ENCODE results near the gene KCNQ2. TPM values are rescaled to one million over a fixed set of nuclear protein-coding genes. Genes with fewer than 3 reads are reported as not detected.

The KCNQ2 gene
- total and polyA plus RNA-seq, 8 donors, result 0.03 to 2.2 (median 0.25) TPM; not detected in 5

DNA sequence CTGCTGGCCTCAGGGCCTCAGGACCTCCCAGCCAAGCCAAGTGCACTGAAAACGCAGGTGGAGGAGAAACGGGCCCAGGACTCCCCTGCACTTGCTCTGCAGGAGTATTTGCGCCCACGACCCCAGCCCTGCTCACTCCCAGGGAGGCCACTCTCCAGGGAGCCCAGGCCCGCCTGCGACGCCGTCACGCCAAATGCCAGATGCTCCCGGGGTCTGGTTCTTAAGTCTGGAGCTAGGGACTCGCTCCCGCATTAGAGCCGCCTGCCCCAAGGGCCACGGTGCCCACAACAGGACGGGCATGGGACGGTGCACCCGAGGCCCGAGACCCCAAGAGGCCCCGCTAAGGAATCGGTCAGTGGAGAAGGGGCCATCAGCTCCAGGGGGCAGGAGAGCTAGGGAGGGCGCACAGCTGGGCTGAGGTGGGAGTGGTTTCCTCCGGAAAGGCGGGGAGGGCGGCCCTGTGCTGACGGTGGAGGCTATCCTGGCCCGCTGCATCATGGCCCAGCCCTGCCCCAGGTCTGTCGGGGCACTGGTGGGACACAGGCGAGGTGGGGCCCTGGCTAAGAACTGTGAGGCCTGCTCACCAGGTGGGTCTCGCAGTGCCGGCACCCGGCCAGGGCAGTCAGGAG lies 67.2 kb downstream of the KCNQ2 start:
- 72 to 81% (median 73%) methylated on average over 30 to 31 of the region's 31 CpGs for WGBS, 5 donors
- no peak for DNase-seq
- Histone ChIP-seq H3K4me3 (no peak overlapping the region), H3K27me3 (peaks cover 0 to 77% (median 16%) of the 10 kb centered on the region in 3 donors), H3K9me3 (no peaks in the 10 kb centered on the region), H3K36me3 (no peaks in the 10 kb centered on the region), H3K4me1 (no peaks in the 10 kb centered on the region), H3K27ac (no peak overlapping the region)
- intact Hi-C loops (cut with DNase I; ENCODE audit: low total_unique reads), result no loop called here
- no peak for TF ChIP-seq EP300 (IDR thresholded peaks at IDR 0.05)
- TF ChIP-seq, protein P1, sequence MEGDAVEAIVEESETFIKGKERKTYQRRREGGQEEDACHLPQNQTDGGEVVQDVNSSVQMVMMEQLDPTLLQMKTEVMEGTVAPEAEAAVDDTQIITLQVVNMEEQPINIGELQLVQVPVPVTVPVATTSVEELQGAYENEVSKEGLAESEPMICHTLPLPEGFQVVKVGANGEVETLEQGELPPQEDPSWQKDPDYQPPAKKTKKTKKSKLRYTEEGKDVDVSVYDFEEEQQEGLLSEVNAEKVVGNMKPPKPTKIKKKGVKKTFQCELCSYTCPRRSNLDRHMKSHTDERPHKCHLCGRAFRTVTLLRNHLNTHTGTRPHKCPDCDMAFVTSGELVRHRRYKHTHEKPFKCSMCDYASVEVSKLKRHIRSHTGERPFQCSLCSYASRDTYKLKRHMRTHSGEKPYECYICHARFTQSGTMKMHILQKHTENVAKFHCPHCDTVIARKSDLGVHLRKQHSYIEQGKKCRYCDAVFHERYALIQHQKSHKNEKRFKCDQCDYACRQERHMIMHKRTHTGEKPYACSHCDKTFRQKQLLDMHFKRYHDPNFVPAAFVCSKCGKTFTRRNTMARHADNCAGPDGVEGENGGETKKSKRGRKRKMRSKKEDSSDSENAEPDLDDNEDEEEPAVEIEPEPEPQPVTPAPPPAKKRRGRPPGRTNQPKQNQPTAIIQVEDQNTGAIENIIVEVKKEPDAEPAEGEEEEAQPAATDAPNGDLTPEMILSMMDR (IDR thresholded peaks at IDR 0.05), result no peak
- TF ChIP-seq POLR2AphosphoS5 (IDR thresholded peaks at IDR 0.05), result no peak
- no peak for TF ChIP-seq POLR2A (IDR thresholded peaks at IDR 0.05)

DNA sequence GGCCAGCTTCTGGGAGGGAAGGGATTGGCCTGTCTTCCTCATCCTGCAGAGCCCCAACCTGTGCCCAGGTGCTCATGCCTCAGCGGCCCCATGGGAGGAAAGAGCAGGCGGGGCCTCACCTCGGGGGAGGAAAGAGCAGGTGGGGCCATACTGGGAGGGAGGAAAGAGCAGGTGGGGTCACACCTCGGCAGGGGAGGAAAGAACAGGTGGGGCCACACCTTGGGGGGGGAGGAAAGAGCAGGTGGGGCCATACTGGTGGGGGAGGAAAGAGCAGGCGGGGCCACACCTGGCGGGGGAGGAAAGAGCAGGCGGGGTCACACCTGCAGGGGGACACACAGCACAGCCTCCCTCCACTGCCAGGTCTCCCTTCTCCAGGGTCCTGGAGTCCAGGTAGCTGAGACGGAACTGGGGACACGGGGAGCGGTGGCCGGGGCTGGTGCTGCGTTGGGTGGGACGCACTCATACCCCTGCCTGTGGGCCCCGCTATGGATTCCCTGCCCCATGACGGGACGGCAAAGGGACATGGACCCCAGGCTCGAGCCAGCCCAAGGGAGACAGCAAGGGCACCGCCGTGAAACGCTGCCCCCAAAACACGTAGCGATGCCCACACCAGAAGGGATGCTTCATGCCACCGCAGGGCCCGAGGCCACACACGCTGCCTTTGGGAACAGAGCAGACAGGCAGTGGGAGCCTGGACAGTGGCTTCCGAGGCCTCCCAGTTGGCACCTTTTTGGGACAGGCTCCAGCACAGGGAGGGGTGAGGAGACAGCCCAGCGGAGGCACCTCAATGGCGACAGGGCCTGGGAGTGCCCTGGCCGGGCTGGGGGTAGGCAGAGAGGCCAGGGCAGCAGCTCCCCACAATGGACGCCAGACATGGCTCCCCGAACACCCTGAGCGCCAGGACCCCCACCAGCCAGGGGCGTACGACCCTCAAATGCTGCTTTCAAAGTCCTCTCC lies 68.0 kb downstream of the KCNQ2 start:
- no peak overlapping the region for H3K4me3 ChIP-seq
- no peaks in the 10 kb centered on the region for H3K9me3 ChIP-seq
- TF ChIP-seq, protein P1 (IDR thresholded peaks at IDR 0.05), result no peak
- no peak for TF ChIP-seq POLR2AphosphoS5 (IDR thresholded peaks at IDR 0.05)
- no peak for TF ChIP-seq EP300 (IDR thresholded peaks at IDR 0.05)
- TF ChIP-seq POLR2A (IDR thresholded peaks at IDR 0.05), result no peak
- no peaks in the 10 kb centered on the region for H3K4me1 ChIP-seq
- 66 to 71% (median 66%) methylated on average over 26 to 34 of the region's 34 CpGs for WGBS, 5 donors
- H3K36me3 ChIP-seq, result no peaks in the 10 kb centered on the region
- intact Hi-C loops (cut with DNase I; ENCODE audit: low total_unique reads), result no loop called here
- peaks cover 0 to 76% (median 16%) of the 10 kb centered on the region in 3 donors for H3K27me3 ChIP-seq
- DNase-seq, result peak in 1 of 2 donors; percentile 68
- H3K27ac ChIP-seq, result no peak overlapping the region

DNA sequence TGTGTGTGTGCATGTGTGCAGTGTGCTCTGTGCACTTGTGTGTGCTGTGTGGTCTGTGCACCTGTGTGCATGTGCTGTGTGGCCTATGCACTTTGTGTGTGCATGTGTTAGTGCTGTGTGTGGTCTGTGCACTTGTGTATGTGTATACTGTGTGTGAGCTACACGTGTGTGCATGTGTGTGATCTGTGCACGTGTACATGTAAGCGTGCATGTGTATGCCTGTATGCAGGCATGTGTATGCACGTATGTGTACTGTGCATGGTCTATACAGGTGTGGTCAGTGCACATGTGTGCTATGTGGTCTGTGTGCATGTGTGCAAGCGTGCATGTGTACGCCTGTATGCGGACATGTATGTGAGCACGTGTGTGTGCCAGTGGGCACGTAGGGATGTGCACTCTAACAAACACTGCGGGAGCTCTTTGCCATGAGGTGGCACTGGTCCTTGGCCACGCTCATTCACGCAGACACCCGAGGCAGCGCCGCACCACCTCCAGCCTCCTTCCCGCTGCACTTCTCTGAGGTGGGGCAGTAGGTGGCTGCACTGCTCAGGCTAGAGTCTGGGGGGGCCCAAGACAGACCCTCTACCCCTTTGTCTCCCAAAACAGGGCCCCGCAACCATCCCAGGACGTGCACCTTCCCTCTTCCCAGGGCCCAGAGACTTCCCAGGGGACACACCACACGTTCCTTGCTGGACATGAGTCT lies 68.9 kb downstream of the KCNQ2 start:
- Histone ChIP-seq H3K4me3 (no peak overlapping the region), H3K27ac (no peak overlapping the region), H3K9me3 (no peaks in the 10 kb centered on the region), H3K36me3 (no peaks in the 10 kb centered on the region), H3K4me1 (no peaks in the 10 kb centered on the region), H3K27me3 (peaks cover 0 to 84% (median 16%) of the 10 kb centered on the region in 3 donors)
- TF ChIP-seq, protein P1 (IDR thresholded peaks at IDR 0.05), result no peak
- TF ChIP-seq POLR2A (IDR thresholded peaks at IDR 0.05) (no peak), POLR2AphosphoS5 (IDR thresholded peaks at IDR 0.05) (no peak), EP300 (IDR thresholded peaks at IDR 0.05) (no peak)
- intact Hi-C loops (cut with DNase I; ENCODE audit: low total_unique reads), result no loop called here
- 80 to 84% (median 82%) methylated on average over 18 to 19 of the region's 19 CpGs for WGBS, 5 donors
- no peak for DNase-seq

DNA sequence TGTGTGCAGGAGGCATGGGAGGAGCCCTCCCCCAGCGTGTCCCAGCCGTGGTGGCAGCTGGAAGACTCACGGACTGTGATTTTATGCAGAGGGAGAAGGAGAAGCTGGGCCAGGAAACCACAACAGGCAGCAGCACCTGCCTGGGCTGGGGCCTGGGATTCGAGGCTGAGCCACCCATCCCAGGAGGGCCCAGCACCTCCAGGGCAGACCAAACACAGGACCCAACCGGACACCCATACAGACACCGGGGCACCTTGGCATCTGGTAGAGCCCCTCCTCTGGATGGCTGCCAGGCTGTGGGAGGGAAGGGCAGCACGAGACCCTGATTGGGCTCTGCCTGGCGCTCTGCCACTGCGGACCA lies 69.6 kb downstream of the KCNQ2 start:
- H3K36me3 ChIP-seq, result no peaks in the 10 kb centered on the region
- no peak overlapping the region for H3K4me3 ChIP-seq
- intact Hi-C loops (cut with DNase I; ENCODE audit: low total_unique reads), result no loop called here
- no peak for DNase-seq
- H3K4me1 ChIP-seq, result no peaks in the 10 kb centered on the region
- WGBS, 5 donors, result 34 to 48% (median 45%) methylated on average over 6 to 9 of the region's 9 CpGs
- H3K9me3 ChIP-seq, result no peaks in the 10 kb centered on the region
- no peak overlapping the region for H3K27ac ChIP-seq
- TF ChIP-seq, protein P1 (IDR thresholded peaks at IDR 0.05), result no peak
- no peak for TF ChIP-seq POLR2AphosphoS5 (IDR thresholded peaks at IDR 0.05)
- no peak for TF ChIP-seq EP300 (IDR thresholded peaks at IDR 0.05)
- TF ChIP-seq POLR2A (IDR thresholded peaks at IDR 0.05), result no peak
- H3K27me3 ChIP-seq, result peaks cover 0 to 87% (median 16%) of the 10 kb centered on the region in 3 donors

Data from stomach (tissue), 9 donors.